Stomach (tissue), 4 donors: ENCODE results near the gene TCEA2.

ENCODE experiments used
- EP300 ChIP-seq: sonication (generic); formaldehyde crosslinking; IDR thresholded peaks from one replicate; pipeline ENCODE4 v1.6.1; 2017; ENCODE audit warnings: antibody characterized with exemption
- POLR2A ChIP-seq, 4 donors: fragments of 450-650 bp; IDR thresholded peaks; one replicate each; pipeline ENCODE4 v1.6.1; 2016; ENCODE audit warnings: antibody characterized with exemption in 4 of 4, control low read depth in 2 of 4, mild to moderate bottlenecking in 1 of 4, moderate library complexity in 1 of 4
- POLR2AphosphoS5 ChIP-seq, 3 donors: sonication (generic); formaldehyde crosslinking; IDR thresholded peaks; one replicate each; pipeline ENCODE4 v1.6.1; 2016; ENCODE audit warnings: antibody characterized with exemption in 3 of 3
- TF ChIP-seq, protein P1 (sequence below), 7 experiments: fragments of 450-650 bp in 4 of 7; fragments of 200-600 bp in 3 of 7; sonication (generic) in 3 of 7; IDR thresholded peaks; one replicate each; pipeline ENCODE4 v1.5.1; 2016 to 2019; ENCODE audit warnings: antibody characterized with exemption in 7 of 7, control low read depth in 2 of 7, mild to moderate bottlenecking in 1 of 7

- TF ChIP-seq, protein P1, sequence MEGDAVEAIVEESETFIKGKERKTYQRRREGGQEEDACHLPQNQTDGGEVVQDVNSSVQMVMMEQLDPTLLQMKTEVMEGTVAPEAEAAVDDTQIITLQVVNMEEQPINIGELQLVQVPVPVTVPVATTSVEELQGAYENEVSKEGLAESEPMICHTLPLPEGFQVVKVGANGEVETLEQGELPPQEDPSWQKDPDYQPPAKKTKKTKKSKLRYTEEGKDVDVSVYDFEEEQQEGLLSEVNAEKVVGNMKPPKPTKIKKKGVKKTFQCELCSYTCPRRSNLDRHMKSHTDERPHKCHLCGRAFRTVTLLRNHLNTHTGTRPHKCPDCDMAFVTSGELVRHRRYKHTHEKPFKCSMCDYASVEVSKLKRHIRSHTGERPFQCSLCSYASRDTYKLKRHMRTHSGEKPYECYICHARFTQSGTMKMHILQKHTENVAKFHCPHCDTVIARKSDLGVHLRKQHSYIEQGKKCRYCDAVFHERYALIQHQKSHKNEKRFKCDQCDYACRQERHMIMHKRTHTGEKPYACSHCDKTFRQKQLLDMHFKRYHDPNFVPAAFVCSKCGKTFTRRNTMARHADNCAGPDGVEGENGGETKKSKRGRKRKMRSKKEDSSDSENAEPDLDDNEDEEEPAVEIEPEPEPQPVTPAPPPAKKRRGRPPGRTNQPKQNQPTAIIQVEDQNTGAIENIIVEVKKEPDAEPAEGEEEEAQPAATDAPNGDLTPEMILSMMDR (IDR thresholded peaks at IDR 0.05): no peak
- TF ChIP-seq POLR2AphosphoS5 (IDR thresholded peaks at IDR 0.05): no peak
- TF ChIP-seq POLR2A (IDR thresholded peaks at IDR 0.05): no peak
- no peak for TF ChIP-seq EP300
Observed at GRCh38 chr20:64115171-64115911, 52.3 kb downstream of the TCEA2 start.
